ENCODE data around the gene CEP350.

- TF ChIP-seq, protein P1, sequence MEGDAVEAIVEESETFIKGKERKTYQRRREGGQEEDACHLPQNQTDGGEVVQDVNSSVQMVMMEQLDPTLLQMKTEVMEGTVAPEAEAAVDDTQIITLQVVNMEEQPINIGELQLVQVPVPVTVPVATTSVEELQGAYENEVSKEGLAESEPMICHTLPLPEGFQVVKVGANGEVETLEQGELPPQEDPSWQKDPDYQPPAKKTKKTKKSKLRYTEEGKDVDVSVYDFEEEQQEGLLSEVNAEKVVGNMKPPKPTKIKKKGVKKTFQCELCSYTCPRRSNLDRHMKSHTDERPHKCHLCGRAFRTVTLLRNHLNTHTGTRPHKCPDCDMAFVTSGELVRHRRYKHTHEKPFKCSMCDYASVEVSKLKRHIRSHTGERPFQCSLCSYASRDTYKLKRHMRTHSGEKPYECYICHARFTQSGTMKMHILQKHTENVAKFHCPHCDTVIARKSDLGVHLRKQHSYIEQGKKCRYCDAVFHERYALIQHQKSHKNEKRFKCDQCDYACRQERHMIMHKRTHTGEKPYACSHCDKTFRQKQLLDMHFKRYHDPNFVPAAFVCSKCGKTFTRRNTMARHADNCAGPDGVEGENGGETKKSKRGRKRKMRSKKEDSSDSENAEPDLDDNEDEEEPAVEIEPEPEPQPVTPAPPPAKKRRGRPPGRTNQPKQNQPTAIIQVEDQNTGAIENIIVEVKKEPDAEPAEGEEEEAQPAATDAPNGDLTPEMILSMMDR (conservative IDR thresholded peaks at IDR 0.05; ENCODE audit: low read length) = no peak
- TF ChIP-seq EZH2phosphoT487 (IDR thresholded peaks at IDR 0.05; ENCODE audit: borderline replicate concordance) = no peak
Observed at GRCh38 chr1:180031664-180032063, 77.1 kb downstream of the CEP350 start.
